Erythroblast (primary cell): Measurements from ENCODE around the gene XRCC3.

Experiments
- DNase-seq, 2 experiments: peaks; one replicate each; lab custom pipeline; 2025; lab: John Stamatoyannopoulos, UW
- GATA1 ChIP-seq: IDR thresholded peaks from 2 replicates; pipeline ENCODE4 v1.6.1; 2011; ENCODE audit warnings: low read depth, mild to moderate bottlenecking, control low read depth, low read length, moderate library complexity
- POLR2A ChIP-seq: IDR thresholded peaks from 2 replicates; pipeline ENCODE4 v1.6.1; 2011; ENCODE audit warnings: mild to moderate bottlenecking, low read length

Gene XRCC3

DNA sequence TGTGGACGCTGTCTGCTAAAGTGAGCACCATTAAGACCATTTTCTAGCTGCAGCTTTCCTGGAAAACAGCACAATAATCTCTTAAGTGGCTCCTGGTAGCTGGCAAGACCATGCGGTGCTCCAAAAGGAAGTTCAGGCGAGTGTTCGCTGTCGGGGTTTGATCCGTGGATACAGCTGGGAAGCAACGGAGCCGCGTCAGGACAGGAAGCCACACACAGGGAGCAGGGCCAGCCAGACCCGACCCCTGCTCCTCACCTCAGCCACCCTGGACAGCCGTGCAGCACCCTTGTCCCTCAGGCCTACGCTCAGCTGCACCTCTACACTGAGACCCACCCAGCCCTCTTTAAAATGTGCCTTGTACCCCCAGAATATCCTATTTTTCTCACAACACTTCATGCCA is 19.8 kb upstream of the XRCC3 start:
- no peak for DNase-seq
- TF ChIP-seq GATA1: no peak
- TF ChIP-seq POLR2A: no peak

DNA sequence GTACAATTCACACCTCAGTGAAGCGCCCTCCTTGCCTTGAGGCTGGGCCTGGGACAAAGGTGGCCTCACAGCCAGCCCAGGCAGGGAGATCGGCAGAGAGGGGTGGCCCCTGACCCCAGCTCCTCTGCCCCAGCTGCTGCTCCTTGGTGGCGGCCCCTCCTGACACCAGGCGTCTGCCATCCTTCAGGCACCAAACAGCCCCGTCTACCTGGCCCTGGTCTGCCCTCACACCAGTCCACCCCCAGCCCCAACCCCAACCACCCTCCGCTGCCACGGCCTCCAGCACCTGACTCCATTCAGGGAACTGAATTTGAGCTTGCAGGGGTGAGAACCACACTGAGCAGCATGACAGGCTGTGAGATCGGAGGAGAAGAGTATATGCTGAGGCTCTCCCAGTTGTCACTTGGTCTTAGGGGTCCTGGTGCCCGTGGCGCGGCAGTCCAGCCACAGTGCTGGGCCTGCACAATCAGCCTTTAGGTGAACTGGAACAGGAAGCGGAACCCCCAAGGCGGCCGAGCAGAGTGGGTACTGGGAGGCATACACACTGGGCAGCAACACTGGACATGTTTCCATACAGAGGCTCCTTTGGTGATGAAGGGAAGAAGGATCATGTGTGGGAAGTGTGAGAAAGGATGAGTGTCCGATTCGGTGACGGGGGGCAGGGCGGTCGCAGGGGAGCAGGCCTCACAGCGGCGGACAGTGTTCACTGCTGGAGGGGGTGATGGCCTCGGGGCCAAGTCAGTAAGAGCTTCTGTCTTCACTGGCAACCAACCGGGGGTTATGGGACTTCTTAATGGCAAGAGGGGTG is 19.0 kb upstream of the XRCC3 start:
- no peak for TF ChIP-seq GATA1
- no peak for DNase-seq

DNA sequence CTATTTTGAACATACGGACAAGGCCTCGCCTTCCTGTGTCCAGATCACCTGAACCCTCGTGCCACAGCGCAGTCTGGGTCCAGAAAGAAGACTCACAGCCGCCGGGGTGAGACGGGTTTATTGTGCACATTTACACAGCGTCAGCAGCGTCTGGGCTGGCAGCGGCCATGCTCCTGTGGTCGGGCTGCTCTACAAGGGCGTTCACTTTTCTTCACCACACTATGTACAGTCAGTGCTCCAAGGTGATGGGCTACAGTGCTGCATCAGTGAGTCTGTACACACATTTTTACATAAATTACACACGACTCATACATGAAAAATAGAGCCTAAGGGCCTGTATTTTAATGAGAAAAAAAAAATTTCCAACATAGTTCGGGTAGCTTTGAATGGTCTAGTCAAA is 18.4 kb upstream of the XRCC3 start:
- DNase-seq: no peak
- TF ChIP-seq GATA1 (no peak), POLR2A (no peak)

DNA sequence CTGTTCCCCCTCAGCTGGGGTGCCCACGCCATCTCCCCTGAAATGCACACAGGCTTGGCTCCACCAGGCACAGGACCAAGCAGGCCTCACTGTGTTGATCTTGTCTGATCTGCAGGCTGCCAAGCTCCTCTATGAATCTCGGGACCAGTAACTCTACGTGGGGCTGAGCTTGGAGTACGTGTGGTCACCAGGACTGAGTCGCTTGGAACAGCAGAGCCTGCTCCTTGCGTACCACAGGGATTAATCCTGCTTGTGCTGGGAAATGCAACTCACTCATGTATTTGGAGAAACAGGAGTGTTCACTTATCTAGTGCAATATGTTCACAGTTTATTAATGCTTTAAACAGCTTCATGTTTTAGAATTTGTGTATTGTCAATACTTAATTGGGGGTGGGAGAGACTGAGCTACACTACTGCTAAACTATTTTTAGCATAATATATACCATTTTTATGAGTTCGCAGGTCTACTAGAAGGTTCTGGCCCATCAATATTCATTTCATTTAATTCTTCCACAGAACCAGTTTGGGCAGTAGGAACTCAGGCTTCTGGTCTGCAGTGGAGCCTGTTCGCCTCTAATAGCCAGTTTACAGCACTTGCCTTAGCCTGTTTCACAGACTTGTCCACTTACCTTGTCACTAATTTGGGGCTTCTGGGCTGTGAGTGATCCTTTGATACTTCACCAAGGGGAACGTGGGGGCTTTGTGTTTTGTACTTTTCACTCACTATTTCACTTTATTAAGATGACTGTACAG is 17.8 kb upstream of the XRCC3 start:
- DNase-seq: no peak
- TF ChIP-seq POLR2A (no peak), GATA1 (no peak)

DNA sequence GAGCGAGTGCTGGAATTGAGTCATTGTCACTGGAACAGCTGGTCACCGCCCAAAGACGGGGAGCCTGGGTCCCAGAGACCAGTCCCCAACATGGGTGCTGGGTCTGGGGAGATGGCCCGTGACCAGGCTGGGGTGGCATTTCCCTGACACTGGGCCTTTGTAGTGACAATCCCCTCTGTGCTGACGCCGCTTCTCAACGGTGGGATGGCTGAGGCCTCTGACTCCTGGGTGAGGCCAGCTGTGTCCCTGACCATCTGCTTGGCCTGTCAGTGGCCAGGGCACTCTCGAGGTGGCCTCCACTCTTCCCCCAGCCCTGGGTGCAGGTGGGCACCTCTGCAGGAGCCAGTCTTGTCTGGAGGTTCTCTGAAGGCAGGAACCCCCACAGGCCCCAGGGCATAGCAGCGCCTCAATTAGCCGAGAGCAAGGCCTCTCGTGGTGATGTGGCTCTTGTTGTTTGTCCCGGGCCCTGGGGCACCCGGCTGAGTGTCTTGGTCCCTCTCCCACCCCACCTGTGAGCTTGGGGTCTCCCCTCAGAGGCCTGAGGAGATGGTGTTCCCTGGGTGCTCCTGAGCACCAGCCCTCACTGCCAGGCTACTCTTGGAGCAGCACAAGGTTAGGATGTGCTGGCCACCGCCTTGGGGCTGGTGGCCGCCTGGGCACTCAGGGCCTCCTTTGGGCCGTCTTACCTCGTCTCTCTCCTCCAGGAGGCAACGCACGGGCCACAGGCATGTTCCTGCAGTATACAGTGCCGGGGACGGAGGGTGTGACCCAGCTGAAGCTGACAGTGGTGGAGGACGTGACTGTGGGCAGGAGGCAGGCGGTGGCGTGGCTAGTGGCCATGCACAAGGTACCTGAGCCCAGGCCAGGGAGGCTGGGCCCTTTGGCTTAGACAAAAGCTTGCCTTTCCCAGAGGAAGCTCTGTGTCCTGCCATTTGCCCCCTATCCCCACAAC is 16.9 kb upstream of the XRCC3 start:
- DNase-seq: no peak
- no peak for TF ChIP-seq POLR2A
- TF ChIP-seq GATA1: no peak

DNA sequence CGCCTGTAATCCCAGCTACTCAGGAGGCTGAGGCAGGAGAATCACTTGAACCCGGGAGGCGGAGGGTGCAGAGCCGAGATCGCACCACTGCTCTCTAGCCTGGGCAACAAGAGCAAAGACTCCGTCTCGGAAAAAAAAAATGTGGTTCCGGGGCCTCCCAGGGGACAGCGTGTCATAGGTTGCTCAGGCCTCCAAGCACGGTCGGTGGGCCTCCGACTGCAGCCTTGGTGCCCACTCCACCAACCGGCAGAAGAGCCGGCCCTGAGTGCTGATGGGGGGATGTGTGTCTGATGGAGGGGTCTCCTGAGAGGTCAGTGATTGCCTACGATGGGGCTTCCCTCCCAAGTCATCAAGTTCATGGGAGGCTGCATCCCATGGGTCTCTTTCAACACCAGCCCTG is 16.2 kb upstream of the XRCC3 start:
- TF ChIP-seq POLR2A: no peak
- TF ChIP-seq GATA1: no peak

DNA sequence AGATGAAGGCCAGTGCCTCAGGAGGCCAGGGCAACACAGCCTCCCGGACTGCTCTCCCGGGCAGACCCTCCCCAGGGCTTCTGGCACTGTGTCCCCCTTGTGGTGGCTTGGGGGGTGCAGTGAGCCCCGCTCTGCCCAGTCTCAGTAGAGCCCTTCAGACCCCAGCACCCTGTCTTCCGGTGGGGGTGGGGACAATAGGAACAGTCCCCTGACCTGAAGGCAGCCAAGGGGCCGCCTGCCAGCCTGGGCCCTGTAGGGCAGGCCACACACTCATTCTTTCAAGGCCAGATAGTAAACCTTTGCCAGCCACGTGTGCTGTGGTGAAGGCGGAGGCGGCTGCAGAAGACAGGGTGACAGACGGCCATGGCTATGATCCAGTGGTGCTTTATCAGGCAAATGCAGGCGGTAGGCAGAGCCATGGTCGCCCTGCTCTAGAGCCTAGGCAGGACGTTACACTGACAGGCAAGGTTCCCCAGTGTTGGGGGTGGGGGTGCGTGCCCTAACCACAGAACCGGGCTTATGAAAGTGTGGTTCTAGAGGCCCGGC is 15.3 kb upstream of the XRCC3 start:
- peak; percentile 98 to 99 for DNase-seq
- TF ChIP-seq GATA1 (peak; percentile 57), POLR2A (peak; percentile 29)

More for the DNA sequence above, 16.2 kb upstream of the XRCC3 start:
- no peak for DNase-seq

DNA sequence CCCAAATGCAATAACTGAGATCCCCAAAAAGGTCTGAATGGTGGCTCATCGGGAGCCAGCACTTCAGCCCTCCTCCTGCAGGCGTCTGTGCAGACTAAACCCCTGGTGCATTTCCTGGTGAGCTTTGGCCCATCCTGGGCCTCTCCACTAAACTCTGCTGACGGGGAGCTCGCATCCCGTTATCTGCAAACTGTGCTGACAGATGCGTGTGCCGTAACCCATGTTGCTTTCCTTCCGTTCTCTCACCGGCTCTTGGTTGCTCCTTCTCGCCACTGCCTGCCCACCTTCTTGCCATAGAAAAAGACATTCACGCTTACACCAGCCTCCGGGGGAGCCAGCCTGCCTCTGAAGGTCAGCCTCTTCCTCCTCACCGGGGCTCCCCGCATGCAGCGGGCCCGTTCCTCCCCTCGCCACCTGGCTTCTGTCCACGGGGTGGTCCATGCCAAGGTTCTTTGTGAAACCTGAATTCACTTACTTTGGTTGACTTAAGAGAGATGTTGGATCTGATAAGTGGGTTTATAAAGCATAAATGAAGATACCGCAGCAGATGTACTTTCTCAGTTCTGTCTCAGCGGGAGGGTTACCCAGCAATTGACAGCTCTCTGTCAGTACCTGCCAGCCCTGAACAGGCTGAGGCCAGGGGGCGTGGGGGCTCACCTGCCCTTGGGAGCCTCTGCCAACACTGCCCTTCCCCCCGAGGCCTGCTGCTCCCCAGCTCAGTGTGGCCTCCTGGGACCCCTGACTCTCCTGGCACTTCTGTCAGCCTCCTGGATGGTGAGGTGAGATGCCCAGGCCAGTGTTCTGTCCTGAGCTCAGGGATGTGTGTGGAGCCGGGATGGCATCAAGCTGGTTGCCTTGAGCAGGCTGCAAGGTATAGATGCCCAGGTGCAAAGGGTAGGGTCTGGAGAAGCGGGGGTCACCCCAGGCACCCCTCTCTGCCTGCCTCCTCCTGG is 14.5 kb upstream of the XRCC3 start:
- DNase-seq: peak; percentile 20 to 31
- TF ChIP-seq POLR2A (no peak), GATA1 (no peak)

DNA sequence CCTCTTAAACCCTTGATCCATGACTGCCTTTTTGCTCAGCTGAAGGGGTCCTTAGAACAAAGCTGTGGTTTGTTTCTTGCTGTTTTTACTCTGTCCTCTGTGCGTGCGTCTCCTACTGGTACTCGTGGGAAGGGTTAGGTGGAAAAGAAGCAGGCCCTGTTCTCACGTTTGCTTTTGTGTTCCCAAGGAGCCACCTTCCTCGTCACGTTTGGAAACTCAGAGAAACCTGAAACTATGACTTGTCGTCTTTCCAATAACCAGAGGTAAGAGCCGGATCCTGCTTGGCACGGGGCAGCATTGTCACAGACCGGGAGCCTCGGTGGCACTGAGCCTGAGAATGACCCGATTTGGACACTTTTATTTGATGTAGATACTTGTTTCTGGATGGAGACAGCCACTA is 13.5 kb upstream of the XRCC3 start:
- TF ChIP-seq POLR2A (no peak), GATA1 (no peak)

DNA sequence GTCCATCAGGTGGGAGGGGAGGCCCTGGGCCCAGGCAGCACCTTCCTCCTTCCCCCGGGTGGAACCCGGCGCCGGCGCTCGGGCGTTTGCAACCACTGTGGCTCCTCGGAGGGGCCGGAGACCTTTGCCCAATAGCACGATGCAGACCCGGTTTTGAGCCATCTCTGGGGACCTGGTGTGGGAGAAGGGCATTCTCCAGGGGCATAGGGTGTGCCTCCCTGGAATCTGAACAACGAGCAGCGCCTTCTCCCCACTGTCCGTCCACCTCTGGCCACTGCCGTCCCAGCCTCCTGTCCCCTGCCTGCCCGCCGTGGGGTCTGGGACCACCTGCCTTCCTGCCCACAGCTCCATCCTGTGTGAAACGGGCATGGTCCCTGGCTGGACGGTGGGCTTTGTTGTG is 12.9 kb upstream of the XRCC3 start:
- no peak for DNase-seq
- TF ChIP-seq POLR2A: no peak
- no peak for TF ChIP-seq GATA1

More for the DNA sequence above, 13.5 kb upstream of the XRCC3 start:
- no peak for DNase-seq

DNA sequence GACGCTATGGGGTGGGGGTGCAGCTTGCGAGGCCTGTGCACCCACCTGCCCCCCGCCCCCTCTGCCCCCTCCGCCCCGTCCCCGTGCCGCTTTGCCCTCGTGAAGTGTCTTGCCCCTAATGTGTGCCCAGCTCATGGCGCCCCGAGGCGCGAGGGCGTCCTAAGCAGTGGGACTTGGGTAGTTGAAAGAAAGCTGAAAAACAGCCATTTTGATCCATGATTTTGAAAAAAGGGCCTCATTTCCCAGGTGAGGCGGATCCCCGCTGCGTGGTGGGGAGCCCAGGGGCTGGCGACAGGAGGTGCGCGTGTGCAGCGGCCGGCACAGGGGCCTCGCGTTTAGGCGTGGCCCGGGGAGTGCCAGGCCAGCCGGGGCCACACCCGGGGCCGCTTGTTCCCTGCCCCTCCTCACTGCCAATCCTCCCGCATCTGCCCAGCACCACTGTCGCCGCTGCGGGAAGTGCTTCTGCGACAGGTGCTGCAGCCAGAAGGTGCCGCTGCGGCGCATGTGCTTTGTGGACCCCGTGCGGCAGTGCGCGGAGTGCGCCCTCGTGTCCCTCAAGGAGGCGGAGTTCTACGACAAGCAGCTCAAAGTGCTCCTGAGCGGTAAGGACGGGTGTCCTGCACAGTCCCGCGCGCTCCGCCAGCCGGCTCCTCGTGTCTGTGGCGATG is 12.2 kb upstream of the XRCC3 start:
- no peak for TF ChIP-seq GATA1
- no peak for TF ChIP-seq POLR2A
- DNase-seq: peak in 1 of 2 experiments; percentile 28

DNA sequence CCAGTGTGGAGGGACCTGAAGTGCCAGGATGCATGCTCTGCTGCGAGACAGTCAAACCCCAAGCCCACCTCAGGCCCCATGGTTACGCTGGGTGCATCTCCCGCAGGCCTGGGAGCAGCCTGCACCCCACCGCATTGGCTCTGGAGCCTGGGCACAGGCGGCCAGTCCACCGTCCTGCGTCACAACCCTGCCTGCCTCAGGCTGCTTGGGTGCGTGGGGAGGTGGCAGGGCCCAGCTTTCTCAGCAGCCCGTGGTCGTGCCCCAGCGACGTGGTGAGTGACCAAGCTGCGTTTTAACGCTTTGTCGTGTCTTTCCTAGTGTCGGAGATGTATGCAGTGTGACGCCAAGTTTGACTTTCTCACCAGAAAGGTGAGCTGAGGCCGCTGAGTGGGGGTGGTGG is 11.2 kb upstream of the XRCC3 start:
- DNase-seq: no peak
- TF ChIP-seq POLR2A (no peak), GATA1 (no peak)
